Measurements from ENCODE around the gene FGB. TPM values are rescaled to one million over a fixed set of nuclear protein-coding genes. Genes with fewer than 3 reads are reported as not detected.

FGB gene
- total RNA-seq, 1 donor from 2014 or later, result 37.0 TPM

- Histone ChIP-seq H3K4me1 (no peaks in the 10 kb centered on the region), H3K27ac (no peak overlapping the region), H3K27me3 (no peaks in the 10 kb centered on the region), H3K36me3 (no peaks in the 10 kb centered on the region), H3K4me3 (no peak overlapping the region), H3K9me3 (no peaks in the 10 kb centered on the region)
- DNase-seq (ENCODE audit: low spot score in 2 of 2), result no peak
- no peak for TF ChIP-seq CTCF (IDR thresholded peaks at IDR 0.05)
- intact Hi-C loops (cut with DNase I), result no loop called here
Observed at GRCh38 chr4:154584259-154584658, 21.4 kb downstream of the FGB start.

GRCh38 chr4:154585369-154586018, 22.7 kb downstream of the FGB start:
- Histone ChIP-seq H3K4me1 (no peaks in the 10 kb centered on the region), H3K36me3 (no peaks in the 10 kb centered on the region), H3K27me3 (no peaks in the 10 kb centered on the region), H3K9me3 (no peaks in the 10 kb centered on the region), H3K27ac (no peak overlapping the region), H3K4me3 (no peak overlapping the region)
- TF ChIP-seq CTCF (IDR thresholded peaks at IDR 0.05), result no peak
- no peak for DNase-seq (ENCODE audit: low spot score in 2 of 2)
- intact Hi-C loops (cut with DNase I), result no loop called here

- Histone ChIP-seq H3K4me1 (no peaks in the 10 kb centered on the region), H3K27ac (no peak overlapping the region), H3K4me3 (no peak overlapping the region), H3K36me3 (no peaks in the 10 kb centered on the region), H3K9me3 (no peaks in the 10 kb centered on the region), H3K27me3 (no peaks in the 10 kb centered on the region)
- no peak for DNase-seq (ENCODE audit: low spot score in 2 of 2)
- TF ChIP-seq CTCF (IDR thresholded peaks at IDR 0.05), result no peak
- intact Hi-C loops (cut with DNase I), result no loop called here
Observed at GRCh38 chr4:154586296-154587033, 23.7 kb downstream of the FGB start.

GRCh38 chr4:154588198-154588597, 25.4 kb downstream of the FGB start:
- H3K4me1 ChIP-seq, result no peaks in the 10 kb centered on the region
- no peak for TF ChIP-seq CTCF (IDR thresholded peaks at IDR 0.05)
- DNase-seq (ENCODE audit: low spot score in 2 of 2), result no peak
- H3K9me3 ChIP-seq, result no peaks in the 10 kb centered on the region
- no peaks in the 10 kb centered on the region for H3K36me3 ChIP-seq
- no peaks in the 10 kb centered on the region for H3K27me3 ChIP-seq
- H3K27ac ChIP-seq, result no peak overlapping the region
- H3K4me3 ChIP-seq, result no peak overlapping the region
- intact Hi-C loops (cut with DNase I), result no loop called here

GRCh38 chr4:154589296-154590197, 26.7 kb downstream of the FGB start:
- Histone ChIP-seq H3K27me3 (no peaks in the 10 kb centered on the region), H3K36me3 (no peaks in the 10 kb centered on the region), H3K27ac (no peak overlapping the region), H3K4me1 (no peaks in the 10 kb centered on the region), H3K9me3 (no peaks in the 10 kb centered on the region), H3K4me3 (no peak overlapping the region)
- no peak for DNase-seq (ENCODE audit: low spot score in 2 of 2)
- TF ChIP-seq CTCF (IDR thresholded peaks at IDR 0.05), result no peak
- intact Hi-C loops (cut with DNase I), result no loop called here
